T-helper 22 cell (primary cell): Measurements from ENCODE around the gene ZNF860.
"Not testable (repeated sequence)": the region's sequence is repeated elsewhere in the genome, so short reads cannot be mapped to it uniquely, and the experiment has no call there.

Experiments used
- DNase-seq: peaks from one replicate; pipeline ENCODE4 v3.0.0-alpha.2; 2020; ENCODE audit warnings: low read depth

ZNF860 gene

DNA sequence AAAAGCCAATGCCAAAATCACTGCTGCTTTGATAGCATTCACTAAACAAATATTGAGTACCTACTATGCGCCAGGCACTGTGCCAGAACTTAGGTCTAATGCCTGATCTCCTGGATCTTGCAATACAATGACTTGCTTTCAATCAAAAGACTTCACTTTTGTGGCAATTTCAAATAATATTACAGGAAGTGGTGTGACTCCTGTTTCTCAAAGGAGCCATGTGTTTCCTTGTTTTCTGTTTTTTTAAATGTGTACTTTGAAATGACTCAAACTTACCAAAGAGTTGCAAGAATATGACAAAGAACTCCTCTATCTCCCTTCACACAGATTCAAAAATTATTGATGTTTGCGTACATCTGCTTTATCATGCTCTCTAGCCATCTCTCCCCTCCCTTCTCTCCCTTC, 18.7 kb upstream of the ZNF860 start:
- DNase-seq: no peak

DNA sequence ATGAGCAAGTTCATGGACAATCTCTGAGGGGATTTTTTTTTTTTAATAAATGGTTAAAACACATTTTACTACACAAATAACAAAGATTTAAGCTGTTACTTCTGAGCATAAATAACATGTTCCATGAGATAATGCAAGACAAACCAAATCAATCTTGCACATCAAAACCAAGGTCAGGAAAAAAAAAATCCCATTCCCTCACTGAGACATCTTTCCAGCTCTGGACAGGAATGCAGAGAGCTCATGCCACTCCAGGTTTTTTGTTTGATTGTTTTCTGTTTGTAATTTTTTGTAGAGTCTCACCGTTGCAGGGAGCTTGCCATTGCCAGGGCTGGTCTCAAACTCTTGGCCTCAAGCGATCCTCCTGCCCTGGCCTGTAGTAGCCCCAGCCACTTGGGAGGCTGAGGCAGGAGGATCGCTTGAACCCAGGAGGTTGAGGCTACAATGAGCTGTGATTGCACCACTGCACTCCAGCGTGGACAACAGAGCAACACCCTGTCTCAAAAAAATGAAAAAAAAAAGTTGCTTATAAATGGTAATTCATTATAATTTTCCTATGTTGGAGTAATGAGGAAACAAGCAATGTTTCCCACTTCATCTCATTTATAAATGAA, 14.5 kb upstream of the ZNF860 start:
- no peak for DNase-seq

DNA sequence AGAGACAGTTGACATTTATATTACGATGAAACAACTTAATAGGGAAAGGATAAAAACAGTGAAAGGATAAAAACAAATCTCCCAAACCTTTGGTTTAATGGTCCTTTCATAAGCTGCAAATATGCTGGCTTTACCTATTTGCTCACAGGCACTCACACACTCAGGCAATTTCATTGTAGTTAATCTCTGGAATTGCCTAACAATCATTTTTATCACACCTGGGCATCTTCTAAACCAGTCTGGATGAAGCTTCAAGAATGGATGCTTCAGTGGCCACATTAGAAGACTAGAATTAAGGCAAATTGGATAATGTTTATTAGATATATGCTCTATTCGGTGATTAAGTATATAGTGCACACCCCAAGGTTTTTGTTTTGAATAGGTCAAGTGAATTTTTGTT, 14.0 kb upstream of the ZNF860 start:
- no peak for DNase-seq

DNA sequence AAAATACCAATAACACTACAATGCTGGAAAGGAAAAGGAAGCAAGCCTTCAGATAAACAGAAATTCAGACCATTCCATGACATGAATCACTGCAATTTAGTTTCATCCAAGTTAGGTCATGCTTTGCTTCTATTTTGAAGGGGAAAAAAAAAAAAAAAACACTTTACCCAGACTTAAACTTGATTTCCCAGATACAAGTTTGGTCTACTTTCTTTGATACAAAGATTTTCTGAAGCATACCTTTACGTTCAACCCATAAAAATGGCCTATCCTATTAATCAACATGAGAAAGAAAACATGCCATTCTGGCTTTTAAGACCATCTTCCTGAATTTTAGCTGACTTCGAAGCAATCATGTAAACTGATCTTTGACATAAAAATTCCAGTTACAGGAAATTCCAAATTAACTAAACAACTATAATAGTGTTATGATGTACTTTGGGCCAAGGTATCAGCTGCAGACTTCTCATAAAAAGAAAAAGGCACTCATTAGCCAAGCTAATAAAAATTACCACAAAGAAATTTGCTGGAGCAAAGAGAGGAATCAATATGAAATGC, 13.1 kb upstream of the ZNF860 start:
- no peak for DNase-seq

DNA sequence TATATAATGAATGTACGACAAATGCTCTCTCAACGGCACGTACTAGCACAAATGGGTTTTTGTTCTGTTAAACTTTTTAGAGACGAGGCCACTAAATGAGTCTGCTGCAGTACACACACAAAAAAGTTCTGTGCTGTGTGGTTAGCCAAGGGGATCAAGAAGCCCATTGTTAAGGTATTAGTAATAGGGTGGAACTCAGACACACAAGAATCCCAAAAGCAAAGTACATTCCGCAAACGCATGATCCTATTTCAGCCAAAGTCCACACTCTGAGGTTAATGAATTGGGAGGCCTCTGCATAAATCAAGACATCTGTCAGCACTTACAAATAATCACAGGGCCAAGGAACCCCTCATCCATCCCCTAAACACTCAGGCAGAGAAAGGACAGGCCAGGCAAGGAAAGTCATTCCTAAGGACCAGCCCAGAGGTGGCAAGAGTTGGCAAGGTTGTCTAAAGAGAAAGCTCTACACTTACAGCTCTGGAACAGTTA, 12.6 kb upstream of the ZNF860 start:
- no peak for DNase-seq

DNA sequence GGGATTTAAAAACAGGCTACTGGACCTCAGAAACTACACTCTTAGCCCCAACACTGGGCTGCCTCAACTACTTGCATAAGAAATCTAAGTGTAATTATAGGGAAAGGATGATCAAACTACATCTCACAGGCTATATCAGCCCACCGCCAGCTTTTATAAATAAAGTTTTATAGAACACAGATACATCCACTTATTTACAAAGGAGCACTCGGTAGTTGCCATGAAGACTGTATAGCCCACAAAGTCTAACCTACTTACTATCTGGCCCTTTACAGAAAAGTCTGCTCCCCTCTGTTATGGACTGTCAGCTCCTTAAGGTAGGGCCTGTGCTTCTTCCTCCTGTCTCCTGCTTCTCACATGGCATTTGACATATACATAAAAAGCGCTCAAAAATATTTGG, 9.9 kb upstream of the ZNF860 start:
- no peak for DNase-seq

DNA sequence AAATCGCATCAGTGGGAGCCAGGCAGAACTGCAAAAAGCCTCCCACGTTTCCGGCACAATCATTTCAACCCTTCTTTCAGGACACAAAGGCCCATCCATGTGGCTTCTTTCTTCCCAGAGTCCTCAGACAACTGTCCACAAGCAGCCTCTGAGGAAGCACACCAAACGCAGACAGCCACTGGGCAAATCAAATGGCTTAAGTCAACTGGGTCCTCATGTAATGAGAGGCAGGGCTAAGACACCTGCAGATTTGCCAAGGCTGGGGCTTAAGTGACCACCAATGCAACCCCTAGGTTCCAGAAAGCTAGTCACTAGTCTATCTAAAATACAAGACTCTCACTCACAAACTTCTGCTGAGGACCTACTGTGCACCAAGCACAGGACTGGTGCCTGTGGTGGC, 8.5 kb upstream of the ZNF860 start:
- no peak for DNase-seq

DNA sequence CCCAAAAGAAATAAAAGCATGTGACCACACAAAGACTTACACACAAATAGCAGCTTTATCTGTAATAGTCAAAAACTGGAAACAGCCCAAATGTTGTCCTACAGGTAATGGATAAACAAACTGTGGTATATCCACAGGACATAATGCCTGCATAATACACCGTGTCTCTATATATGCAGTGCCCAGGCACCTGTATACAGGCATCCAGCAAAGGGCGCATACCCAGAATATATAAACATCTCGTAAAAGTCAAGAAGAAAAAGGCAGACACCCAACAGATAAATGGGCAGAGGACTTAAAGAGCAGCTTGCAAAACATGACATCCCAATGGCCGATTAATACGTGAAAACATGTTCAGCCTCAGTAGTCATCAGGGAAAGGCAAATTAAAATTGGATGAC, 7.7 kb upstream of the ZNF860 start:
- no peak for DNase-seq

DNA sequence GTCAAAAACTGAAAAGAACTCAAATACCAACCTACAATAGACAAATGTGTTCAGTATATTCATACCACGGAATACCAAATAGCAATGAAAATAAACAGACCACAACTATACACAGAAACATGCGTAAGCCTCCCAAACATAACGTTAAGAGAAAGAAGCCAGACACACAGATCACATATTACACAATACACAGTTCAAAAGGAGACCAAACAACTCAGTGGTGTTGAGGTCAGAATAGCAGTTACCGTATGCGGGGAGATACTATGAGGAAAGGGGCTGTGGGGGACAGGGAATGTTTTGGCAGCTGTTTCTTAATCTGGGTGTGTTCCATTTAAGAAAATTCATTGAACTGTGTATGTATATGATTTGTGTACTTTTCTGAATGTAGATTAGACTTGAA, 7.1 kb upstream of the ZNF860 start:
- DNase-seq: no peak

DNA sequence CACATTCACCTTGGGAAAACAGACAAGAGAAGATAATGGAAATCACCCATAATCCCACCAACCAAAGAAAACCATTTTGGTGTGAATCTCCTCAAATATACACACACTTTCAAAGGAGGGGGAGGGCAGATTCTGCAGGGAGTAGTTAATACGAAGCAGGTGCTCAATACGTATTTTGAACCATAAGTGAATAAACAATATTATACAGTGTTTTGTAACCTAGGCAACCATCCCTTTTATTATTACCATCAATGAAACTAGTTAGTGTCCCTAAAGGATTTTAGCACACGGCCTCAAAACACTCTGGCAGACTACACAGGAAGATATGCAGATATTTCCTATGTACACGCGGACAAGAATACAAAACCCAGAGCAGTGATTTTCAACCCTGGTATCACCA, 6.6 kb upstream of the ZNF860 start:
- DNase-seq: no peak

DNA sequence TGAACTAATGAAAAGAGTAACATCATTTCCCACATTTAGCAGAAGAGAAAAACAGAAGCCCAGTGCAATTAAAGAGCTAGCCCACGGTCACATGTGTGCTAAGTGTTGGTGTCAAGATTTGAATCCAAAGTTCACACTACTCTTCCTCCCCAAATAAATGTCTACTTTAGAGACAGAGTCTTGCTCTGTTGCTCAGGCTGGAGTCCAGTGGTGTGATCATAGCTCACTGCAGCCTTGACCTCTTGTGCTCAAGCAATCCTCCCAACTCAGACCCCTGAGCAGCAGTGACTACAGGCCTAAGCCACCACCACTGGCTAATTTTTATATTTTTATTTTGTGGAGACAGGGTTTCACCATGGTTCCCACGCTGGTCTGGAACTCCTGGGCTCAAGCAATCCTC, 5.2 kb upstream of the ZNF860 start:
- no peak for DNase-seq

DNA sequence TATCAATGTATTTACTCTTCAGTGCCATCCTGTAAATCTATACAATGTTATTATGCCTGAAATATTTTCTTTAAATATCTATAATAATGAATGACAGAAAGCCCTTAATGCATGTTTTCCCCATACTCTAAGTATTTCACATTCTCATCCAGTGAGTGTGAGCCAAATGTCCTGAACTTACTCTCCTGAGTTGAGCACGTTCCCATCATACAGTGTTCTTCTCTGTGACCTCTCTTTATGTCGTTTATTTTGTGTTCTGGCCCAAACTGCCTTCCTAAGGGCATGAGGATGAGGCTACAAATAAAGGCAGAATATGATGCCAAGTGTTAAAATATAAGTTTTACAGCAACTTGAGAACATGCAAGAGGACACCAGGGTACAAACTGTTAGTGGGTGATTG, 3.8 kb upstream of the ZNF860 start:
- DNase-seq: no peak

DNA sequence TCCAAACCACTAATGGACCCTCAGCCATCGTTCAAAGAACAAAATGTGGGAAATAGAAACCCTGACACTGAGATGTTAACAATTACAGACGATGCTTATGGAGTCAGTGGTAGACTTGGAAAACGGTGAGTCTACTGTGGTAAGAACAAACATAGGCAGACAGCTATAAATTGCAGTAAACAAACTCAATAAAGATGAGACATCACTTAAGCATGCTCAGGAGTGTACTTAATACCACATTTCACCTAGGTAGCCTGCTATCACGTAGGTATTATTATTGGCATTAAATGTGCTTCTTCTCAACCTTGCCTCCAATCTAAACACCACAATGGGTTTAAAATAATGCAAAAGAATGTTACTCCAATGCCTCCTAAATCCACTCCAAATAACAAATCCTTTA, 3.0 kb upstream of the ZNF860 start:
- no peak for DNase-seq

DNA sequence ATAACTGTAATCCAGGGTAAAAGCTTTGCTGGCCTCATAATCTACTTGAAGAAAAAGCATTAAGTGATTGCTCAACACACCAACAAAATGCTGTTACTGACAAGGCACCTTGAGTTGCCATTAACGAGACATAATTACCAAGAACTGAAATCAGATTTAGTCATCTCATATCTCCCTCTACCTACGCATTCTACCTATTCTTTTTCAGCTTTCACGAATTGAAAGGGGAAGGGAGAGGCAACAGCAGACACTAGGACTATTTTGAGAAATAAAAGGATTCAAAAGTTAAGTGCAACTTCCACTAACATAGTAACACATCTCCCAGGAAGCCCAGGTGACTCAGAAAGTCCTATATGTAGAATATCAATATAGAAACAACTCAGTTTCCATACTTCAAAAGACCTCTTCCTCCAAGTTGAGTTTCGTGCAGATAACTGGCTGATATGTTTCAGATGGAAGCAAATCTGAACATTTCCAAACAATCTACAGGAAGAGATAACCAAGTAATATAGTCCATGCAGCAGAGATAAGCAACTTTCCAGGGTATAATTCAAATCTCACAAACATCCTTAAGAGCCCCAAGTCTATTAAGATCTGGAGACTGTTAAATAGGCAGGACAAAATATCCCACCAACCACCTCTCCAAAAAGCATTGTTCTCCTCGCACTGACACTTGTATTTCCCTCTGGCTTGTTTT, 2.4 kb upstream of the ZNF860 start:
- DNase-seq: no peak

DNA sequence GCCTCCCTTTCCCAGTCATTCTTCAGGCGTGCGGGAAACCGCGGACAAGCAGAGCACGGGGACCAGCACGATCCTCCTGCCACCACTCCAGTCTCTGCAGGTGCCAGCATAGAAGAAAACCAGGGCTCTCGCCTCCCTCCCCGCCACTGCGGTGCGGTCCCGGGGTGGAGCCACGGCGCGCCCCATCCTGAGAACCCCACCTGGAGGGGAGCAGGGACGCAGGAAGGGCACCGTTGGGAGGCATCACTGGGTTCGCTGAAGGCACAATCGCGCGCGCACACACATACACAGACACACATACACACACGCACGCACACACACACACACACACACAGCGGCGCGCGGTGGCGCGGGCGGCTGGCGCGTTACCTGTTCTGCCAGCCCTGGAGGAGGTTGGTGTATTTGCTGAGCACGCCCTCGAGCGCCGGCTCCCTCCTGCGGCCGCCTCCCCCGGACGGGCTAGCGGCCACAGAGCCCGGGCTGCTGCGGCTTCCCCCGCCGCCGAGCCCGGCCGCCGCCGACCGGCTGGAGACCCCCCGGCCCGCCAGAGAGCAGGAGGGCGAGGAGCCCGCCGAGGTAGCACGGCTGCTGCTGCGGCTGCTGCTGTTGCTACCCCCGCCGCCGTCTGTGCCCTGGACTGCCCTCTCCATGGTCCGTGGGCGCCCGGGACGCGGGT, 882 bp upstream of the ZNF860 start:
- no peak for DNase-seq

DNA sequence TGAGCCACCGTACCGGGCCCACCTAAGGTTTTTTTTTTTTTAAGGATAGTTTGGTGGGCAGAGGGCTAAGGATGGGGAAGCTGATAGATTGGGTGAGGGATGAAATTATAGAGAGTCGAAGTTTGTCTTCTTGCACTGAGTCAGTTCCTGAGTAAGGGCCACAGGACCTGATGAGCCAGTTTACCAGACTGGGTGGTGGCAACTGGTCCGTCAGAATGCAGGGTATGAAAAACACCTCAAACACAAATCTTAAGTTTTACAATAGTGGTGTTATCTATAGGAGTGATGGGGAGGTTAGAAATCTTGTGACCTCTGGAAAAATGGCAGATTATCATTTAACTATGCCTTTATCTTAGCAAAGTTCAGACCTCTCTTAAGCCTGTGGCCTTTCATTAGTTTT, 2.8 kb downstream of the ZNF860 start:
- DNase-seq: no peak

DNA sequence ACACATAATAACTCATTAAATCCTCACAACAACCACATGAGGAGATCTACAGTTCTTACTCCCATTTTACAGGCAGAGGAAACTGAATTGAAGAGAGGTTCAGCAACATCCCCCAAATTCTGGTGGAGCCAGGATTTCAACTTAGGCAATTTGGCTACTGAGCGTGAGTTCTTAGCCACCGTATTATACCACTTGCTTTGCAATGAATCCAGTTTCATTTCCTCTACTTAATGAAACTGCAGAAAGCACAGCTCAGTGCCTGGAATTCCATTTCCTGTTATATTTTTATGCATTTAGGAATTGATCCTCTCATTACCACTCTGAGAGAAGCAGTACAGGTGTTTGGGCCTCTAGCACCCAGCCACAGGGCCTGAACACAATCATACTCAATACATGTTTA, 4.3 kb downstream of the ZNF860 start:
- DNase-seq: no peak

DNA sequence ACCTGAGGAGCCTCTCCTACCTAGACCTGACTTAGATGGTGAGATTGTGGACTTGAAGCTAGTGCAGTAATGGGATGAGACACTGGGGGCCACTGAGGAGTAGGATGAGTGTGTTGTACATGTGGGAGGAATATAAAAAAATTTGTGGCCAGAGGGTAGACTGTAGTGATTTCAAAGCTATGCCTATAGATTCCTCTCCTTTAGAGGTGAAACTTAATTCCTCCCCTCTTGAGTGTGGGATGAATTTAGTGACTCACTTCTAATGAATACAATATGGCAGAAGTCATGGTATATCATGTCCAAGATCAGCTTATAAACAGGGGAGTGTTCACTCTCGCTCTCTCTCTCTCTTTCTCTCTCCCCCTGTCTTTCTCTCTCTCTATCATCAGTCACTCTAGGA, 6.7 kb downstream of the ZNF860 start:
- no peak for DNase-seq

DNA sequence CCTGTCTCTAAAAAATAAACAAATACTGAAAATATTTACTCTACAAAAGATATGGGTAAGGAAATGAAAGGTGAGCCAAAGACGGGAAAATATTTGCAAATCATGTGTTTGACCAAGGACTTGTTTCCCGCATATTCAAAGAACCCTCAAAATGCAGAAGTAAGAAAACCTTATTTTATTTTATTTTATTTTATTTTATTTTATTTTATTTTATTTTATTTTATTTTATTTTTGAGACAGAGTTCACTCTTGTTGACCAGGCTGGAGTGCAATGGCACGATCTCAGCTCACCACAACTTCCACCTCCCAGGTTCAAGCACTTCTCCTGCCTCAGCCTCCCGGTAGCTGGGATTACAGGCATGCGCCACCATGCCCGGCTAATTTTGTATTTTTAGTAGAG, 11.4 kb downstream of the ZNF860 start:
- DNase-seq: not testable (repeated sequence)

DNA sequence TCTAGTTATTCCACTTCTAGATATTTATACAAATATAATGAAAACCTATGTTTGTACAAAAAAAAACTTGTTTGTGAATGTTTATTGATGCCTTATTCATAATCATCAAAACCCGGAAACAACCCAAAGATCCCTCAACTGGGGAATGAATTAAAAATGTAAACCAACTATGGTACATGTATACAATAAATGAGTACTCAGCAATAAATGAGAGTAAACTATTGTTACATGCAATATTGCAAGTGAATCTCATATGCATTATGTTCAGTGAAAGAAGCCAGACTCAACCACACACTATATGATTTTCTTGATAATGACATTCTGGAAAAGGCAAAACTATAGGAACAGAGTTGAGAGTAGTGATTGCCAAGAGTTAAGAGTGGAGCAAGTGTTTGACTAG, 12.3 kb downstream of the ZNF860 start:
- DNase-seq: no peak

DNA sequence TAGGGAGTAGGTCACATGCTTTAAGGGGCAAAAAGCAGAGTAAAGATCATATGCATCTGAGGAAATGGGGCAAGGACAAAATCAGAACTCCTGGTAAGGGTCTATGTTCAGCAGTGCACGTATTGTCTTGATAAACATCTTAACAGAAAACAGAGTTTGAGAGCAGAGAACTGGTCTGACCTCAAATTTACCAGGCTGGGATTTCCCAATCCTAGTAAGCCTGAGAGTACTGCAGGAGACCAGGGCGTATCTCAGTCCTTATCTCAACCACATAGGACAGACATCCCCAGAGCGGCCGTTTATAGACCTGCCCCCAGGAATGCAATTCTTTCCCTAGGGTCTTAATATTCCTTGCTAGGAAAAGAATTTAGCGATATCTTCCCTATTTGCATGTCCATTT, 13.5 kb downstream of the ZNF860 start:
- DNase-seq: not testable (repeated sequence)

DNA sequence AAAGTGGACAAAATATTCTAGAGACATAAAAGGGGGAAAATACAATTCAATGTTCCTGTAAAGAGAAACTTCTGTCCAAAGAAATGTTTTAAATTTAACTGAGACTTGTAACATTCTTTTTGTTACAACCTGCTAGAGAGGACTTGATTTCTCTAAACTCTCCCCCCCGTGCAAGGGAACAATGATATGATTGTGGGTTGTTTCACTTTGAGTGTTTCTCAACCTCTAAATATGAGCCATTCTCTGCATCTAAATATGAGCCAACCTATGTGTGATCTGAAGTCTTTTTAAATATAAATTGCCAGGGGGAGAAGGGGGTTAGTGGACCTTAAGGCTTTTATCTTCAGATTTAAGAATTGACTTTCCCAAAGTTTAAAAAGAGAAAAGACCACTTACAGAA, 14.6 kb downstream of the ZNF860 start:
- no peak for DNase-seq

DNA sequence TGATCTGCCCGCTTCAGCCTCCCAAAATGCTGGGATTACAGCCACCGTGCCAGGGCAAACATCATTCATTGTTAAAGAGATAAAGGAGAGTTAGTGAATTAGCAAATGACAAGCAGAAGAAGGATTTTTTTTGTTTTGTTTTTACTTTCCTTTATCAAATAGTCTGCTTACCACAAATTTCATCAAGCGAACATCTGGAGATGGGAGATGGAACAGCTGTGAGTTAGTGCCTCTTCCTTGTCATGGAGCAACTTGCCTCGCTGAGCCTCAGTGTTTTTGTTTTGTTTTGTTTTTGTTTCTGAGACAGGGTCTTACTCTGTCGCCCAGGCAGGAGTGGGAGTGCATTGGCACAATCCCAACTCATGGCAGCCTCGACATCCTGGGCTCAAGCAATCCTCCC, 15.9 kb downstream of the ZNF860 start:
- no peak for DNase-seq
